Skeletal muscle cell (primary cell): ENCODE results near the gene NANOG.
"Not testable (repeated sequence)": the region's sequence is repeated elsewhere in the genome, so short reads cannot be mapped to it uniquely, and the experiment has no call there.

Experiments used
- DNase-seq: peaks from one replicate; pipeline ENCODE4 v3.0.0-alpha.2; 2010; ENCODE audit warnings: low read depth
- H3K4me3 ChIP-seq: 2 replicates; pipeline ENCODE4 v1.5.1; 2011; ENCODE audit warnings: low read depth, mild to moderate bottlenecking, control low read depth, low read length, moderate library complexity

Gene NANOG

GRCh38 chr12:7788884-7789528, at the start of gene NANOG:
NANOG (plus strand) TSS chr12:7789402; CDS start chr12:7789615, 213 bp downstream.
- H3K4me3 ChIP-seq, DNase-seq: not testable (repeated sequence)

DNA sequence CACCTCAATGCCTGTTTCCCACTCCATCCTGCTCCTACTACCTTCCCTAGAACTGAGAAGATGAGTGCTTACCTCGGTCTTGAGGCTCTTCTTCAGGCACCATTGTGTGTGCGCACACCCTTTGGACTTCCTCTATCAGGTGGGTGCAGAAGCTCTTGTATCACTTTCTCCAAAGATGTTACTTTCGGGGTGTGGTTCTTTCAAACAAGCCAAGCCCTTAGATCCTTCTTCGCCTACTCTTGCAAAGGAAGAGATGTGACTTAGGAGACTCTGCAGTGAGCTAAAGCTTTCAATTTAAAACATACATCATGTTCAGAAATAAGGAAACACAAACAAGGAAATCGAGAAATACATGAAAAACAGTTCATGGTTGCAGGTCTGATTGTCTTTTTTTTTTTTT, 42.0 kb upstream of the NANOG start, which contains the start of gene CLEC4C:
Gene CLEC4C, minus strand, starts transcription at position 130 of the 400 bp plus-strand sequence. Its CDS starts 27 bp downstream, at position 103.
- no peak within 1 kb of the TSS for H3K4me3 ChIP-seq
- no peak for DNase-seq

DNA sequence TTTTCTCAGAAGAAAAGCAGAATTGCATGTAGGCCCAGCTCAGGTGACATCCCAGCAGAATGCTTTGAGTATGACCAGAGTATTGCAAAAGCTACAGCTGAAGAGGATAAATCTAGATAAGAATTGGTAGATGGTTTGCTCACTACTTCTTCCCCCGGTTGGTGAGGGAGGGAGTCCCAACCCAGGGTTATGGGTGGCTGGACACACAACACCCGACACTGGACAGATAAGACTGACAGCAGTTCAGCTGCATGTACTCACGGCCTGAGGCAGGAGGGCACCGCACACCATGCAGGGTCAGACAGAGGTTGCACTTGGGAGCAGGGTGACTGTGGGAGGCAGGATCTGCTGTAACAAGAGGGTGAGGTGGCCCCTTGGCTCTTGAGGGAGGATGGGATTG, 40.4 kb upstream of the NANOG start:
- no peak overlapping the region for H3K4me3 ChIP-seq
- DNase-seq = no peak

GRCh38 chr12:7749442-7749841, 39.8 kb upstream of the NANOG start:
- DNase-seq = no peak
- H3K4me3 ChIP-seq = no peak overlapping the region

- H3K4me3 ChIP-seq = no peak overlapping the region
- DNase-seq = no peak
These were observed 38.9 kb upstream of the NANOG start for GRCh38 chr12:7750350-7750749.

DNA sequence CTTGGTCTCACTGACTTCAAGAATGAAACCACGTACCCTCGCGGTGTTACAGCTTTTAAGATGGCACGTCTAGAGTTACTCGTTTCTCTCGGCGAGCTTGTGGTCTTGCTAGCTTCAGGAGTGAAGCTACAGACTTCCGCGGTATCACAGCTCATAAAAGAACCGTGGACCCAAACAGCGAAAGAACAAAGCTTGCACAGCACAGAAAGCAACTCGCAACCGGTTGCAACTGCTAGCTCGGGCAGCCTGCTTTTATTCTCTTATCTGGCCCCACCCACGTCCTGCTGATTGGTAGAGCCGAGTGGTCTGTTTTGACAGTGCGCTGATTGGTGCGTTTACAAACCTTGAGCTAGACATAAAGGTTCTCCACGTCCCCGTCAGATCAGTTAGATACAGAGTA, 37.8 kb upstream of the NANOG start:
- H3K4me3 ChIP-seq = no peak overlapping the region
- no peak for DNase-seq

DNA sequence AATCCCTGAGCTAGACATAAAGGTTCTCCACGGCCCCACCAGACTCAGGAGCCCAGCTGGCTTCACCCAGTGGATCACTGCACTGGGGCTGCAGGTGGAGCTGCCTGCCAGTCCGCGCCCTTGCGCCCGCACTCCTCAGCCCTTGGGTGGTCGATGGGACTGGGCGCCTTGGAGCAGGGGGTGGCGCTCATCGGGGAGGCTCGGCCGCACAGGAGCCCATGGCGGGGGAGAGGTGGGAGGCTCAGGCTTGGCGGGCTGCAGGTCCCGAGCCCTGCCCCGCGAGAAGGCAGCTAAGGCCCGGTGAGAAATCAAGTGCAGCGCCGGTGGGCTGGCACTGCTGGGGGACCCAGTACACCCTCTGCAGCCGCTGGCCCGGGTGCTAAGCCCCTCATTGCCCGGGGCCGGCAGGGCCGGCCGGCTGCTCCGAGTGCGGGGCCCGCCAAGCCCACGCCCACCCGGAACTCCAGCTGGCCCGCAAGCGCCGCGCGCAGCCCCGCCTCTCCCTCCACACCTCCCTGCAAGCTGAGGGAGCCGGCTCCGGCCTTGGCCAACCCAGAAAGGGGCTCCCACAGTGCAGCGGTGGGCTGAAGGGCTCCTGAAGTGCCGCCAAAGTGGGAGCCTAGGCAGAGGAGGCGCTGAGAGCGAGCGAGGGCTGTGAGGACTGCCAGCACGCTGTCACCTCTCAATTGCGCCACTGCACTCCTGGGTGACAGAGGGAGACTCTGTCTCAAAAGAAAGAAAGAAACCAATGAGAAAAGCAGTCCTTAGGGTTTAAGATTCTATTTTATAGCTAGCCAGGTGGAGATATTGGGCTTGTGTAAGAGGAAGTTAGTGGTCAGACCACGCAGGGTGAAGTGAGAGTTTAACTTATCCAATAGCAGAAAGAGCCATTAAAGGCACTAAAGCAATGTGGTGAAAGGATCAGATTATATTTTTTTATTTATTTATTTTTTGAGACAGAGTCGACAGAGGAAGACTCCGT, 37.0 kb upstream of the NANOG start:
- not testable (repeated sequence) for DNase-seq, H3K4me3 ChIP-seq

GRCh38 chr12:7755668-7756067, 33.5 kb upstream of the NANOG start:
- not testable (repeated sequence) for DNase-seq, H3K4me3 ChIP-seq

DNA sequence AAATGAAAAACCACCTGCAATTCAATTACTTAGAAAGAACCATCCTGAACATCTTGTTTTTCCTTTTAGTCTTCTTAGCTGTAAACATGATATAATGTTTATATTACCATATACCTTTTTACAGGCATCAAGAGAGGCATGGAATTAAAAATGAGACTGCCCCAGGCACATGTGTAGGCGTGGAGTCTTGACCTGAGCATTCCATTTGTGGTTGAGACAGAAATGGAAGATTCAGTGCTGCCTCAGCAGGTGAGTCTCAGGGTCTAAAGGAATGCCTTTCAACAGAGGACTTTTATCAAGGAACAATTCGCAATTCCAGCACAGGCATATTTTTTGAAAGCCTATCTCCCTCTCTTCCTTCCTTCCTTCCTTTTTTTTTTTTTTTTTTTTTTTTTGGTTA, 32.2 kb upstream of the NANOG start:
- H3K4me3 ChIP-seq = no peak overlapping the region
- no peak for DNase-seq

GRCh38 chr12:7758766-7759140, 30.4 kb upstream of the NANOG start:
- no peak for DNase-seq
- H3K4me3 ChIP-seq = no peak overlapping the region

GRCh38 chr12:7769999-7770398, 19.2 kb upstream of the NANOG start:
- no peak overlapping the region for H3K4me3 ChIP-seq
- DNase-seq = no peak

DNA sequence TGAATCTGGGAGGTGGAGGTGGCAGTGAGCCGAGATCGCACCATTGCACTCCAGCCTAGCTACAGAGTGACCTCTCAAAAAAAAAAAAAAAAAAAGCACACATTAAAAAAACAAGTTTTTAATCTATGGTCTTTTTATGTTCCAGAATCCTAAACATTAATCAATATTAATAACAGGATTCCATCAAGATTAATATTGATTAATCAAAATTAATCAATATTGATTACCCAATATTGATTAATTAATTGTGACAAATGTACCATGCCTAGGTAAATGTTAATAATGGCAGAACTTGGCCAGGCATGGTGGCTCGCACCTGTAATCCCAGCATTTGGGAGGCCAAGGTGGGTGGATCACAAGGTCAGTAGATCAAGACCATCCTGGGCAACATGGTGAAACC, 7.9 kb upstream of the NANOG start:
- H3K4me3 ChIP-seq = no peak overlapping the region
- DNase-seq = no peak

DNA sequence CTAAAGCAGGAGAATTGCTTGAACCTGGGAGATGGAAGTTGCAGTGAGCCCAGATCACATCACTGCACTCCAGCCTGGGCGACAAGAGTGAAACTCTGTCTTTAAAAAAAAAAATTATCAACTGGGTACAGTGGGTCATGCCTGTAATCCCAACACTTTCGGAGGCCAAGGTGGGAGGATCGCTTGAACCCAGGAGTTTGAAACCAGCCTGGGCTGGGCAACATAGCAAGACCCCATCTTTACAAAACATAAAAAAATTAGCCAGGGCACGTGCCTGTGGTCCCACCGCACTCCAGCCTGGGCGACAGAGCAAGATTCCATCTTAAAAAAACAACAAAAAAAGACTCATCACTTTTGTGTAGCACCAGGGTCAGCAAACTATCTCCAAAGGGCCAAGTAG, 7.1 kb upstream of the NANOG start:
- H3K4me3 ChIP-seq = no peak overlapping the region
- no peak for DNase-seq

GRCh38 chr12:7783433-7783832, 5.8 kb upstream of the NANOG start:
- DNase-seq, H3K4me3 ChIP-seq: not testable (repeated sequence)

- no peak overlapping the region for H3K4me3 ChIP-seq
- DNase-seq = no peak
These were observed 4.5 kb upstream of the NANOG start for GRCh38 chr12:7784701-7785100.

DNA sequence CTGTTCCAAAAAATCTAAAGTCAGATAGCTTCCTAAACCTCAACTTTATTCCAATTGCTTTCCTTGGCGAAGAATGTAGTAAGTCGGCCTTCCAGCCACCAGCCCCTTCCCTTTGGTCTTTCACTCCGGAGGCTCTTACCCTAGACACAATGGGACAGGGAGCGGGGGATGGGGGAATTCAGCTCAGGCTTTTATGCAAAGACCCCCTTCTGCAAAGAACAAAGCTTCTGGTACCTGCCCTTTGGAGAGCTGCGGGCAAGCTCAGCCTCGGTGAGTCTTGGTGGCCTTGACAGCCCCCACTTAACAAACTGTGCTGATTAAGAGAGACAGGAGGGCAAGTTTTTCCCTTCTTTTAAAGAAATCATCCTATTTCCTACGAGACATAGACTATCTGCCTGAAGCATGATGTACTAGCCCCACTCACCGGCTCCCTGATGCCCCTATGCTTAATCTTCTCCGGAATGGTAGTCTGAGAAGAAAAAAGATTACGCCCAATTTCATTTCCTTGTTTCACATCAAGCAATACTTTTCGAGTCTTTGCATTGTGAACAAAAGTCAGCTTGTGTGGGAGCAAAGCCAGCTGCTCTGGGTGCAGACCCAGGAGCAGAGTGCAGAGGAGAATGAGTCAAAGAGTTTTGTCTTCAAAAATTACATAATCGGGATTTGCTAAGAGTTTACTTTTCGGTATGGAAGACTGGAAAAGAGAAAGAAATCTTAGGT, 1.5 kb upstream of the NANOG start:
- no peak overlapping the region for H3K4me3 ChIP-seq
- no peak for DNase-seq

GRCh38 chr12:7788294-7788660, 925 bp upstream of the NANOG start:
- no peak overlapping the region for H3K4me3 ChIP-seq
- DNase-seq = no peak

DNA sequence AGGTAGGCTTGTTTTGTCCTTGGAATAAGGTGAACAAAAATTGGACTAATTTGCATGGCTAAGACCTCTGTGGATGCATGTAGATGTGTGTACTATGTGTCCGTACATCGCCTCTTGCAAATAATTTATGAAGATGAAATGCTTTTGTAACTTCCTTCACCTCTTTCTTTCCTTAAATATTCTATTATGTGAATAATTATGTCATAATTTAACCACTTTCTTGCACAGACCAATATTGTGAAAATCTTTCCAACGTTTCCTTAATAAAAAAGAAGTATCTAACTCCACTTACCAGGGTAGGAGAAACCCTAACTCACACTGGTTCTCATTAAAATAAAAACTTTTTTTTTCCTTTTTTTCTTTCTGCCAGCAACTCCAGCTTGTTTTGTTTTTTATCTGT, 4.0 kb downstream of the NANOG start:
- H3K4me3 ChIP-seq = no peak overlapping the region
- DNase-seq = no peak

- not testable (repeated sequence) for H3K4me3 ChIP-seq, DNase-seq
These were observed 8.1 kb downstream of the NANOG start for GRCh38 chr12:7797269-7797668.
